HG02642 (cell line): Measurements from ENCODE around the gene GPR146.

Experiments used
- ATAC-seq: cut with Tn5 transposase; IDR thresholded peaks from one replicate; pipeline ENCODE4 v1.9.1; 2021; ENCODE audit warnings: mild to moderate bottlenecking; ENCODE audit not compliant: unreplicated experiment, poor library complexity

The GPR146 gene

GRCh38 chr7:1090236-1090635, 45.9 kb downstream of the GPR146 start:
- no peak for ATAC-seq

GRCh38 chr7:1090686-1091643, 46.6 kb downstream of the GPR146 start:
- no peak for ATAC-seq

- ATAC-seq, result no peak
Measured at GRCh38 chr7:1091644-1092027, 47.3 kb downstream of the GPR146 start.

GRCh38 chr7:1092161-1092632, 47.9 kb downstream of the GPR146 start:
- ATAC-seq, result no peak

DNA sequence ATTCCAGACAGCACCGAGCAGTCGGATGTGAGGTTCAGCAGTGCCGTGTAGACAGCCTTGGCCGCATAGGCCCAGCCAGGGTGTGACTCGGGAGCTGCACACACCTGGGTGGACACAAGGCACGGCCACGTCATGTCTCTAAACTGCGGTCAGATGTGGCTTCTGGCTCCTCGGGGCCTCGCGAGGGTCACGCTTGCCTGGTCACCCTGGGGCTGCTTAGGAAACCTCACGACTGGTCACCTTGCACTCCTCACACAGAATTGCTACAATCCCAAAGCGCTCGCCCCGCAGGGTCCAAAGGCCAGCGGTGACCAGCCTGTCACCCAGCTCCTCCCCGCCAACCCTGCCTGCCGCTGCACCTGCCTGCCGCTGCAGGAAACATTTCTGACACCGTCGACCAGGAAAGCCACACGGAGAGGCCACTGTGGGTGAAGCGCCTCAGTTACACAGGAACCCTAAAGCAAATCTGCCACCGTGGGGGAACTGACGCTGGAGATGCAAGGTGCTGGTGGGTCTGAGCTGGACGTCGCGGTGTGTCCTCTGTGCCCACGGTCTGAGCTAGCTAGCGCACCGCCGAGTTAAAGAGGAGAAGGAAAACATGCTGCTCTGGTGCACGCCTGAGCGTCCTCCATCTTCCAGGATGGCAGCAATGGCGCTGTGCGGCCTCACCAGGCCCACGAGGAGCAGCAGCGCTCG, 48.6 kb downstream of the GPR146 start:
- ATAC-seq, result no peak

DNA sequence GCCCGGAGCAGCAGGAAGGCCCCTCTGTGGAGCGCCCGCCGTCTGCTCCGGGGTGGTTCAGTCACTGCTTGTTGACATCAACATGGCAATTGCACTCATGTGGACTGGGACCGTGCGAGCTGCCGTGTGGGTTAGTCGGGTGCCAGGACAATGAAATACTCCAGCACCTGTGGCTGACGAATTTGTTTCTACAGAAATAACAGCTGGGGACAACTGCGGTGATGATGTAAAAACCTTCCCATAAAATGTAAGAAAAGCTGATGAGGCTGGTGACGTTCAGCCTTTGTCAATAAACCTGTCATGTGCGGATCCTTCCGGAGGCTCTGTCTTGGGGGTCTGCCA, 49.1 kb downstream of the GPR146 start:
- ATAC-seq, result no peak

DNA sequence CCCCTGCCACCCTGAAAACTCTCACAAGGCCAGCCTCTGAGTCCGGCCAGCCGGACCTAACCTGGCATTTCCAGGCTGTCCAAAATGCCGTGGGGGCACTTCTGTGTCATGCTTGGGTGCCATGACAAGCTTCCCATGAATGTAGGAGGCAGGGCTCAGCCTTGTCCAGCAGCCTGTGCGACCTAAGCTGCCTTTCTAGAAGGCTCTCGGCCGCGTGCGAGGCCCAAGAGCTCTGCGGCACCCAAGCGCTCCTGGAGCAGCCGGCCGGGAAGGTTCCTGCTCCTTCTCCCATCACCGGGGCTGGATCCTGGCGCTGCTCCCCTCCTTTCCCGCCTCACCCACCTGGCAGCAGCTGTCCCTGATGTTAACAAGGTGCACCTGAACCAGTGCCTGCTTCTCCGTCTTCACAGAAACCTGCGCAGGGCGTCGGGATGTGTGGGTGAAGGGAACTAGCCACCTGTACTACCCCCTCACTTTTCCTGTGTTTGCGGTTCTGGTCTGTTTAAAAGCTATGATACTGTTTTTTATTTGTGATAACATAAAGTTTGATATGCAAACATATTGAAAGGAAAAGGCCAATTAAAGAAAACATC, 49.7 kb downstream of the GPR146 start:
- no peak for ATAC-seq

- ATAC-seq, result no peak
Measured at GRCh38 chr7:1094870-1095269, 50.5 kb downstream of the GPR146 start.

GRCh38 chr7:1095621-1096155, 51.3 kb downstream of the GPR146 start:
- ATAC-seq, result no peak

DNA sequence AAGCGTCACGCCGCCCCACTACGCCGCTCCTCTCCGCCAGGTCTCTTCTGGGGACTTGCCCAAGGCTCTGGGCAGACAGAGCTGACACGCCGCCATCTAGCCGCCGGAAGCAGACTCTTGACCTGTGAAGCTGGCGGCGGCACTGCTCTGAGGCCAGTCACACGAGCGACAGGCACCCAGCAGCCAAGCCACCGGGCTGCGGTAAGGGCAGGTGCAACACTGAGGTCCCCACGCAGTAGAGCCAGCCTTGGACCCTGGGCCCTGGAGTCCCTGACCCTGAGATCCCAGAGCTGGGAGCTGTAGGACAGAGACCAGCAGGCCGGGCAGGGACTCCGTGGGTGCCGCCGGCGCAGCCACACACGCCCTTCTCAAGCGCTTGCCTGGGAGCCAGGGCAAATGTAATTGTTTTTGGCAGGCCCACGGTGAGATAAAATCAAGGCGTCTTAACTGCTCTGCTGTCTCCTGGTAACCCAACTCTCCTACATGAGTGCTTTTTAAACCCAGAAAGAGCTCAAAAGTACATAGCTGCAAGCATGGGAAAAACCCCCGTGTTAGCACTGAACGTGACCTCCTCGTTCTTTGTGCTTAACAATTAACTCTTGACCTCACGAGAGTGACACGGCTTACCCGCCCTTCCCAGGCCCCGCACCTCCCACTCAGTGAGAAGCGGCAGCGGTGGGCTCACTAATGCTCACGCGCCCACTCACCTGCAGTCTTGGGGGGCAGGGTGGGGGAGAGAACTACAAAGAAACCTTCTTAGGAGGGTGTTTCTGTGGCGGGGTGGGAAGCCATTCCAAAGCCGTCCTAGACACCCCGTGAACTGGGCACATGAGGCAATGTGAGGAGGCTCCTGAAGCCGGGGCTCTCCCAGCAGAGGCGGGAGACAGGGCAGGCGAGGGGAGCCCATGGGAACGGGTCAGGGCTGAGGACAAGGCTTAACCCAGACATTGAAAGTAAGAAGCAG, 52.1 kb downstream of the GPR146 start:
- no peak for ATAC-seq

DNA sequence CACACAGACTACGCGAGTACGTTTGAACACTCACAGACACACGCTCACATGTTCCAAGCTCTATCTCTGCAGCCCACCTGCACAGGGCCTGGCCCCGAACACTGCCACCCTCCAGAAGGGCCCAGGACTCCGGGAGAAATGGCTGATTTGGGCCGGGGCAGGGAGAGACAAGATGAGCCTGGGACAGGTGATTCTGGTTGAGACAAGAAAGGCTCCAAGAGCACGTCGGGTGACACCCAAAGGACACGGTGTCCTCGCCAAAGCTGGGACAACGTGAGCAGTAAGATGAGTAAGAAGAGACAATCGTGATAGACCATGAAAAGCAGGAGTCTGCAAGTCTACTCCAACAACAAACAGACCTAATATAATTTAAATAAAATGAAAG, 52.8 kb downstream of the GPR146 start:
- no peak for ATAC-seq

- no peak for ATAC-seq
Measured at GRCh38 chr7:1098243-1099153, 54.2 kb downstream of the GPR146 start.

- no peak for ATAC-seq
Measured at GRCh38 chr7:1099154-1099542, 54.8 kb downstream of the GPR146 start.

DNA sequence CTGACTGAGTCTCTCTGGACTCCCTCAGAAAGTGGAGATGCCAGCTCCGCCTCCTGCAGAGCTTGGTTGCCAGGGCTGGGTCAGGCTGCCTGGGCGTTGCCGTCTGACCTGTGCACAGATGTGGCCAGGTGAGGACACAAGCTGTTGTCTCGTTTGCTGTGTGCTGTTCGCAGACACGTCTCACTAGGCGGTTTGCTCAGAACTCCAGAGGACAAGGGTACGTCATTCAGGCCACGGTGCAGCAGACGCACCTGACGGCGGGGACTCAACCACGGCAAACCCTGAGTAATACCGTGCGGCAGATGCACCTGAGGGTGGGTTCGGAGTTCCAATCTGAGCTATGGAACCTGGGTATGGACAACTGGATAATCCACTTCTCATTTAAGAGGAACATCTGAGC, 55.3 kb downstream of the GPR146 start:
- no peak for ATAC-seq

DNA sequence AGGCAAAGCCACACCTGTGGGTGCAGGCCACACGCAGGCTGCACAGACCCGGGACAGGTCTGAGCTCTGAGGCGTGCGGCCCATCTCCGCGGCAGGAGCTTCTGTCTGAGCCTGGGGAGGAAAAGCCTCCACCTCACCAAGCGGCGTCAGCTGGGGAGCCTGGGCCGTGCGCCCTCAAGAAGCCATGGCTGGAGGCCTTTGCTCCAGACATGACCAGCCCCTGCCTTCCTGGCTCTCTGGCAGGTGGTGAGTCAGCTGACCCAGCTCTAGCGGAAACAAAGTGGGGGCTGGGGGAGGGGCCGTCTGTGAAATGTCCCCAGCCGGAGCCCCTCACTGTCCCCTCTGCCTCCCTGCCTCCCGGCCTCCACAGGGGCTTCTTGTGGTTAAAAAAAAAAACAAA, 56.0 kb downstream of the GPR146 start:
- no peak for ATAC-seq

DNA sequence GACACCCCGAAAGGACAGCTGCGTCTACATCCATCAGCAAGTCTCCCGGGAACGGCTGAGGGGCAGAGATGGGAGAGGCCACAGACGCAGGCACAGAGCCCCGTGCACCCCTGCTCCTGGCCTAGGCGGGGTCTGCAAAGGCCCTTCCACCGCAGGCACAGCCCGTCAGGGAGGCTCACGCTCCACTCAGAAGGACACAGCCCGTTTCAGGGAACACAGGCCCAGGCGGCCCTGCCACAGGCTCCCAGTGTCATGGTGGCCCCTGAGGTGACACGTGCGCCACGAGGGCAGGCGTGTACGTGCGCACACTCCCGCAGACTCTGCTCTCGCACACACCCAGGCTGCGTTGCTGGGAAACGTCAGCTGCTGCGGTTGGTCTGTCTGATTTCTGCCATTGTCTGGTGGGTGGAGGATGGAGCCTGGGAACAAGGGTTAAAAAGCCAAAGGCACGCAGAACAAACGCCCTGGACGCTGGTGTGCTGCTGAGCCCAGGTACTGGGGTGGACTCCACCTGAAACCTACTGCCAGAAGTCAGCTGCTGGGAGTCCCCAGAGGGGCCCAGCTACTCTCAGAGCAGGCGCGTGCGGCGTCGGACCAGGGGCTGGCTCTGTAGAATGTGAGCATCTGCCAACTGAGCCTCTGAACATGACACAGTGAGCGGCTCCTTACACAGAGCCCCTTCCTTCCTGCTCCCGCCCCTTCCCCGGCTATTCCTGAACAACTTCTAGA, 56.7 kb downstream of the GPR146 start:
- ATAC-seq, result no peak

GRCh38 chr7:1101563-1102431, 57.5 kb downstream of the GPR146 start:
- ATAC-seq, result no peak
